HG02938 (cell line): ENCODE data around the gene CCNI.

Source experiments
- ATAC-seq: cut with Tn5 transposase; IDR thresholded peaks from one replicate; pipeline ENCODE4 v1.9.1; 2021; ENCODE audit warnings: mild to moderate bottlenecking, moderate library complexity; ENCODE audit not compliant: unreplicated experiment

The CCNI gene

GRCh38 chr4:77007358-77008230 lies 68.2 kb downstream of the CCNI start:
- peak; percentile 84 for ATAC-seq

- ATAC-seq, result no peak
Observed at GRCh38 chr4:77006753-77007353, 68.9 kb downstream of the CCNI start.

- ATAC-seq, result no peak
Observed at GRCh38 chr4:77003400-77003799, 72.4 kb downstream of the CCNI start.

DNA sequence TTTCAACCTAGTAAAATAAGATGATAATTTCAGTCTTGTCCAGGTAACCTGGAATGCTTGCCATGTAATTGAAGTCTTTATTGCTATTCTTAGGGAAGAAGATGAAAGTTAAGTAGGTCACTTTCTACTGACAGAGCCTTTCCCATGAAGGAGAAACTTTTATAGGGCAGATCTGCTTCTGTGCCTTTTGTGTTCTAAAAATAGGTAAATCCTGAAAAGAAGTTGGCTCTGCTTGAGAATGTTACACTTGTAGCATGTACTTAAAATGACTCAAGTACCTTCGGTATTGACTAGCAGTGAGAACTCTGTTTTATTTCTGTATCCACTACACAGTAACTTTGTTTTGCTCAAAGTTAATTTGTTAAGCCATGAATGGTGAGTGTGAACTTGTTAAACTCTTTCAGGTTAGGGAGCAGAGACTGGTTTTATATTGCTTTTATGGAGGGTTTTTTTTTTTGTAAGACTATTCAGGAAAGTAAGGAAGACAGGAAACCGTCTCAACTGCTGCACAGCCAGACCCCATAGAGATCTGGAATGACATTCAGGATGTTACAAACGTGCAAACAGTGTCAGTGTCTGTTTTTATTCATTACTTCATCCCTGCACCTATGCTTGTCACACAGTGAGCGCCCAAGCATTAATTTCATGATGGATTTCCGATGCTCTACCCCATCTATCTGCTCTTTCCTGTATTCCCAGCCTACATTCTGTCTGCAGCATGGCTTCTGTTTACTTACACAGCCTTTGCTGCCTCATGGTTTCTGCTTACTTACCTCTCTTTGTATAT lies 73.3 kb downstream of the CCNI start:
- no peak for ATAC-seq

- no peak for ATAC-seq
Observed at GRCh38 chr4:77001907-77002306, 73.9 kb downstream of the CCNI start.

GRCh38 chr4:76998251-76998901 lies 77.4 kb downstream of the CCNI start:
- ATAC-seq, result no peak

GRCh38 chr4:76997532-76997931 lies 78.3 kb downstream of the CCNI start:
- ATAC-seq, result no peak
